HFFc6 (cell line): ENCODE data around the gene TRPV2. TPM values are rescaled to one million over a fixed set of nuclear protein-coding genes. Genes with fewer than 3 reads are reported as not detected.
A peak's percentile ranks its signal among the peaks of the same experiment; 100 is the strongest.
"Not testable (repeated sequence)": the region's sequence is repeated elsewhere in the genome, so short reads cannot be mapped to it uniquely, and the experiment has no call there.

Experiments
- DNase-seq: peaks from one replicate; pipeline ENCODE4 v3.0.0-alpha.2; 2018
- H3K27ac Mint-ChIP-seq: 2 replicates; pipeline ENCODE4 v1.8.0; 2020; ENCODE audit warnings: mild to moderate bottlenecking, mixed read lengths
- H3K27me3 Mint-ChIP-seq: 2 replicates; pipeline ENCODE4 v1.8.0; 2021; ENCODE audit warnings: mild to moderate bottlenecking, moderate library complexity, mixed read lengths; ENCODE audit not compliant: insufficient read depth
- H3K36me3 Mint-ChIP-seq: 2 replicates; pipeline ENCODE4 v1.8.0; 2021; ENCODE audit warnings: low read depth, mixed read lengths
- H3K4me1 Mint-ChIP-seq: 2 replicates; pipeline ENCODE4 v1.8.0; 2020; ENCODE audit warnings: low read depth, mixed read lengths
- H3K4me3 Mint-ChIP-seq: 2 replicates; pipeline ENCODE4 v1.8.0; 2020; ENCODE audit warnings: mild to moderate bottlenecking, moderate library complexity, mixed read lengths
- H3K9me3 Mint-ChIP-seq: 2 replicates; pipeline ENCODE4 v1.8.0; 2020; ENCODE audit warnings: mild to moderate bottlenecking, mixed read lengths
- CTCF ChIP-seq: fragments of 200-600 bp; sonication (generic); IDR thresholded peaks from 2 replicates; pipeline ENCODE4 v1.5.0; 2021; ENCODE audit warnings: antibody characterized with exemption, mild to moderate bottlenecking
- total RNA-seq, 6 experiments: library from RNA; stranded (reverse); fragmentation: NEBNext Ultra II Directional; extraction: Animal tissue kit (Norgen Biotek cat#: 25700); gene quantifications; 2 replicates in 1 of 6; 3 replicates in 5 of 6; pipeline ENCODE4 v1.2.3, GENCODE V29; 2021

The TRPV2 gene
- total RNA-seq, 6 experiments from 2014 or later = 2.9 to 19.5 (median 18.1) TPM

GRCh38 chr17:16438173-16438556, 22.8 kb downstream of the TRPV2 start:
- peaks cover 42% of the 10 kb centered on the region for H3K4me1 Mint-ChIP-seq
- peak overlapping the region; percentile 99 for H3K4me3 Mint-ChIP-seq
- no peak for DNase-seq
- peak overlapping the region; percentile 94 for H3K27ac Mint-ChIP-seq
- H3K9me3 Mint-ChIP-seq = peaks cover 10% of the 10 kb centered on the region; the same call in 1 of the 2 replicates
- peaks cover 45% of the 10 kb centered on the region for H3K36me3 Mint-ChIP-seq
- TF ChIP-seq CTCF = no peak
- peaks cover 19% of the 10 kb centered on the region for H3K27me3 Mint-ChIP-seq

- peaks cover 19% of the 10 kb centered on the region for H3K27me3 Mint-ChIP-seq
- TF ChIP-seq CTCF = peak; percentile 30
- H3K4me1 Mint-ChIP-seq = peaks cover 43% of the 10 kb centered on the region
- peaks cover 10% of the 10 kb centered on the region; the same call in 1 of the 2 replicates for H3K9me3 Mint-ChIP-seq
- peak; percentile 99 for DNase-seq
- peak overlapping the region; percentile 99 for H3K4me3 Mint-ChIP-seq
- peak overlapping the region; percentile 94 for H3K27ac Mint-ChIP-seq
- H3K36me3 Mint-ChIP-seq = peaks cover 46% of the 10 kb centered on the region
Measured at GRCh38 chr17:16438557-16439302, 23.4 kb downstream of the TRPV2 start.

GRCh38 chr17:16439303-16439791, 24.0 kb downstream of the TRPV2 start:
- Mint-ChIP-seq H3K36me3 (peaks cover 52% of the 10 kb centered on the region), H3K9me3 (peaks cover 10% of the 10 kb centered on the region; the same call in 1 of the 2 replicates), H3K27ac (peak overlapping the region; percentile 94), H3K27me3 (peaks cover 21% of the 10 kb centered on the region), H3K4me3 (peak overlapping the region; percentile 99), H3K4me1 (peaks cover 43% of the 10 kb centered on the region)
- DNase-seq = no peak
- TF ChIP-seq CTCF = no peak

- Mint-ChIP-seq H3K4me1 (peaks cover 43% of the 10 kb centered on the region), H3K36me3 (peaks cover 54% of the 10 kb centered on the region), H3K27ac (peak overlapping the region; percentile 94), H3K9me3 (peaks cover 10% of the 10 kb centered on the region; the same call in 1 of the 2 replicates), H3K27me3 (peaks cover 22% of the 10 kb centered on the region), H3K4me3 (peak overlapping the region; percentile 99)
- DNase-seq = no peak
- no peak for TF ChIP-seq CTCF
Measured at GRCh38 chr17:16439811-16440351, 24.5 kb downstream of the TRPV2 start.

- Mint-ChIP-seq H3K27me3 (peaks cover 22% of the 10 kb centered on the region), H3K36me3 (peaks cover 54% of the 10 kb centered on the region), H3K27ac (peak overlapping the region; percentile 94), H3K4me1 (peaks cover 43% of the 10 kb centered on the region), H3K4me3 (peak overlapping the region; percentile 99)
- not testable (repeated sequence) for H3K9me3 Mint-ChIP-seq, DNase-seq
Measured at GRCh38 chr17:16440354-16440753, 25.0 kb downstream of the TRPV2 start.
